Panc1 (cell line): Measurements from ENCODE around the gene TLR4. TPM values are rescaled to one million over a fixed set of nuclear protein-coding genes. Genes with fewer than 3 reads are reported as not detected.

Source experiments
- ATAC-seq: fragments of 200-7000 bp; cut with Tn5 transposase; 2 replicates; pipeline ENCODE4 v1.9.1; 2020; ENCODE audit warnings: mild to moderate bottlenecking, moderate library complexity
- BruUV-seq: library from RNA; stranded (reverse); fragments of 400-500 nt; replicated peaks from 2 replicates; lab custom pipeline; 2021; lab: Mats Ljungman, UMichigan
- CTCF ChIA-PET: fragments of 300-600 bp; sonication (Branson Sonifier 250); formaldehyde crosslinking; loops from one replicate; lab custom pipeline; 2022; ENCODE audit warnings: antibody characterized with exemption; lab: Charles Lee
- POLR2A ChIA-PET: fragments of 300-600 bp; sonication (Branson Sonifier 250); formaldehyde crosslinking; loops from one replicate; lab custom pipeline; 2022; ENCODE audit warnings: antibody characterized with exemption; lab: Charles Lee
- DNase-seq: peaks from one replicate; pipeline ENCODE4 v3.0.0-alpha.2; 2010; ENCODE audit warnings: low read depth, low spot score
- H3K27ac ChIP-seq: 2 replicates; pipeline ENCODE4 v1.5.1; 2011; ENCODE audit warnings: mild to moderate bottlenecking, low read length, inconsistent platforms
- H3K27me3 ChIP-seq: fragments of 200-500 bp; sonication (Bioruptor generic); 2 replicates; pipeline ENCODE4 v1.6.0; 2014; ENCODE audit warnings: low read length, inconsistent platforms; ENCODE audit not compliant: control insufficient read depth, insufficient read depth
- H3K36me3 ChIP-seq: fragments of 200-500 bp; sonication (Bioruptor generic); 2 replicates; pipeline ENCODE4 v1.5.1; 2014; ENCODE audit warnings: inconsistent platforms, mild to moderate bottlenecking, low read length, moderate library complexity; ENCODE audit not compliant: control insufficient read depth, insufficient read depth
- H3K4me1 ChIP-seq: 2 replicates; pipeline ENCODE4 v1.5.1; 2011; ENCODE audit warnings: inconsistent platforms, mild to moderate bottlenecking, low read length, moderate library complexity; ENCODE audit not compliant: control insufficient read depth, insufficient read depth
- H3K4me3 ChIP-seq, 2 experiments: 2 replicates each; pipeline ENCODE4 v1.5.1; 2011 to 2012; ENCODE audit warnings: low read depth in 2 of 2, low read length in 2 of 2, mild to moderate bottlenecking in 2 of 2, inconsistent platforms in 1 of 2, moderate library complexity in 1 of 2
- H3K9me3 ChIP-seq: fragments of 200-500 bp; sonication (Bioruptor generic); 2 replicates; pipeline ENCODE4 v1.5.1; 2014; ENCODE audit warnings: low read depth, mild to moderate bottlenecking, inconsistent platforms, low read length, moderate library complexity; ENCODE audit not compliant: control insufficient read depth, insufficient read depth
- POLR2AphosphoS5 ChIP-seq: IDR thresholded peaks from 2 replicates; pipeline ENCODE4 v1.6.1; 2012; ENCODE audit warnings: mild to moderate bottlenecking, low read depth, low read length, moderate library complexity
- SIN3A ChIP-seq: IDR thresholded peaks from 2 replicates; pipeline ENCODE4 v1.6.1; 2012; ENCODE audit warnings: low read depth, mild to moderate bottlenecking, low read length, moderate library complexity, borderline replicate concordance; ENCODE audit not compliant: insufficient read depth
- TCF7L2 ChIP-seq: IDR thresholded peaks from 2 replicates; pipeline ENCODE4 v1.6.1; 2011; ENCODE audit warnings: mild to moderate bottlenecking, low read depth, low read length, inconsistent platforms
- in situ Hi-C: cut with HindIII; loops from 2 replicates; pipeline ENCODE4 v1.10.0; 2016; ENCODE audit warnings: low sequenced_read_pairs, low pct_unique_long_range_greater_than_20kb
- intact Hi-C: fragments of 100-400 bp; cut with micrococcal nuclease; formaldehyde crosslinking; loops from one replicate; pipeline ENCODE4 v1.10.0; 2022; ENCODE audit not compliant: unreplicated experiment
- total RNA-seq: library from RNA; stranded (reverse); gene quantifications from one replicate; pipeline ENCODE4 v1.2.1, GENCODE V29; 2021; ENCODE audit not compliant: unreplicated experiment
- TF ChIP-seq, protein P1 (sequence below), 2 experiments: IDR thresholded peaks; 2 replicates each; pipeline ENCODE4 v1.6.1; 2011 to 2012; ENCODE audit warnings: low read depth in 2 of 2, control low read depth in 1 of 2, low read length in 1 of 2, mild to moderate bottlenecking in 1 of 2, moderate library complexity in 1 of 2; ENCODE audit not compliant: insufficient read depth in 1 of 2
- TF ChIP-seq, protein P2 (sequence below): fragments of 450-650 bp; IDR thresholded peaks from 2 replicates; pipeline ENCODE4 v1.5.1; 2017; ENCODE audit warnings: mild to moderate bottlenecking

Gene TLR4
- total RNA-seq, 1 experiment from 2014 or later: 0.33 TPM

DNA sequence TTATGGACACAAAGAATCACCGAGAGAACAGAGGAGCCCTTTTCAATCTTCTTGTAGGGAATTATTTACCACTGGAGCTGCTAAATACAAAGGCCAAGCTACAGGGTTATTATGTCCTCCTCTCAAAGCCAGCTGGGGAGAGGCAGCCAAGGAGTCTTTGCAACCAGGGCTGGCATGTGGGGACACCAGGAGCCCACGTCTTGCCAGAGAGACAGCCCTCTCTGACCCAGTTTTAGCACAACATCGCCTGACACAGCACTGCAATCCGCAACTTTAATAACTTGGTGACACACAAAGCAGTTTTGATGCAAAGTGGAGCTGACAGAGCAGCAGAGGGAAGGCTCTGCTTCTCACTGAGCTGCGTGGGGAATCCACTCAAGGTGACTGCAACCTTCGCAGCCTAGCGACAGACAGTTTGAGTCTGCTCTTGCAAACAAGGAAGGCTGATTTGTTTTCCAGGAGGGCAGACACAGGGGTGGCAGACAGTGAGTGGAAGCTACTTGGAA is 33.6 kb downstream of the TLR4 start:
- Histone ChIP-seq H3K4me1 (no peaks in the 10 kb centered on the region), H3K4me3 (no peak overlapping the region), H3K9me3 (no peaks in the 10 kb centered on the region), H3K36me3 (no peaks in the 10 kb centered on the region), H3K27me3 (no peaks in the 10 kb centered on the region), H3K27ac (no peak overlapping the region)
- ATAC-seq (no peak), DNase-seq (no peak)
- CTCF ChIA-PET: no interaction called here
- no TSS peak for BruUV-seq
- in situ Hi-C loops: no loop called here
- TF ChIP-seq SIN3A (no peak), TCF7L2 (no peak), POLR2AphosphoS5 (no peak)
- TF ChIP-seq, protein P1, sequence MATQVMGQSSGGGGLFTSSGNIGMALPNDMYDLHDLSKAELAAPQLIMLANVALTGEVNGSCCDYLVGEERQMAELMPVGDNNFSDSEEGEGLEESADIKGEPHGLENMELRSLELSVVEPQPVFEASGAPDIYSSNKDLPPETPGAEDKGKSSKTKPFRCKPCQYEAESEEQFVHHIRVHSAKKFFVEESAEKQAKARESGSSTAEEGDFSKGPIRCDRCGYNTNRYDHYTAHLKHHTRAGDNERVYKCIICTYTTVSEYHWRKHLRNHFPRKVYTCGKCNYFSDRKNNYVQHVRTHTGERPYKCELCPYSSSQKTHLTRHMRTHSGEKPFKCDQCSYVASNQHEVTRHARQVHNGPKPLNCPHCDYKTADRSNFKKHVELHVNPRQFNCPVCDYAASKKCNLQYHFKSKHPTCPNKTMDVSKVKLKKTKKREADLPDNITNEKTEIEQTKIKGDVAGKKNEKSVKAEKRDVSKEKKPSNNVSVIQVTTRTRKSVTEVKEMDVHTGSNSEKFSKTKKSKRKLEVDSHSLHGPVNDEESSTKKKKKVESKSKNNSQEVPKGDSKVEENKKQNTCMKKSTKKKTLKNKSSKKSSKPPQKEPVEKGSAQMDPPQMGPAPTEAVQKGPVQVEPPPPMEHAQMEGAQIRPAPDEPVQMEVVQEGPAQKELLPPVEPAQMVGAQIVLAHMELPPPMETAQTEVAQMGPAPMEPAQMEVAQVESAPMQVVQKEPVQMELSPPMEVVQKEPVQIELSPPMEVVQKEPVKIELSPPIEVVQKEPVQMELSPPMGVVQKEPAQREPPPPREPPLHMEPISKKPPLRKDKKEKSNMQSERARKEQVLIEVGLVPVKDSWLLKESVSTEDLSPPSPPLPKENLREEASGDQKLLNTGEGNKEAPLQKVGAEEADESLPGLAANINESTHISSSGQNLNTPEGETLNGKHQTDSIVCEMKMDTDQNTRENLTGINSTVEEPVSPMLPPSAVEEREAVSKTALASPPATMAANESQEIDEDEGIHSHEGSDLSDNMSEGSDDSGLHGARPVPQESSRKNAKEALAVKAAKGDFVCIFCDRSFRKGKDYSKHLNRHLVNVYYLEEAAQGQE (IDR thresholded peaks at IDR 0.05; ENCODE audit: insufficient read depth in 1 of 2, low read depth in 2 of 2, low read length in 1 of 2): no peak
- TF ChIP-seq, protein P2, sequence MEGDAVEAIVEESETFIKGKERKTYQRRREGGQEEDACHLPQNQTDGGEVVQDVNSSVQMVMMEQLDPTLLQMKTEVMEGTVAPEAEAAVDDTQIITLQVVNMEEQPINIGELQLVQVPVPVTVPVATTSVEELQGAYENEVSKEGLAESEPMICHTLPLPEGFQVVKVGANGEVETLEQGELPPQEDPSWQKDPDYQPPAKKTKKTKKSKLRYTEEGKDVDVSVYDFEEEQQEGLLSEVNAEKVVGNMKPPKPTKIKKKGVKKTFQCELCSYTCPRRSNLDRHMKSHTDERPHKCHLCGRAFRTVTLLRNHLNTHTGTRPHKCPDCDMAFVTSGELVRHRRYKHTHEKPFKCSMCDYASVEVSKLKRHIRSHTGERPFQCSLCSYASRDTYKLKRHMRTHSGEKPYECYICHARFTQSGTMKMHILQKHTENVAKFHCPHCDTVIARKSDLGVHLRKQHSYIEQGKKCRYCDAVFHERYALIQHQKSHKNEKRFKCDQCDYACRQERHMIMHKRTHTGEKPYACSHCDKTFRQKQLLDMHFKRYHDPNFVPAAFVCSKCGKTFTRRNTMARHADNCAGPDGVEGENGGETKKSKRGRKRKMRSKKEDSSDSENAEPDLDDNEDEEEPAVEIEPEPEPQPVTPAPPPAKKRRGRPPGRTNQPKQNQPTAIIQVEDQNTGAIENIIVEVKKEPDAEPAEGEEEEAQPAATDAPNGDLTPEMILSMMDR: no peak
- intact Hi-C loops: no loop called here
- POLR2A ChIA-PET: no interaction called here

DNA sequence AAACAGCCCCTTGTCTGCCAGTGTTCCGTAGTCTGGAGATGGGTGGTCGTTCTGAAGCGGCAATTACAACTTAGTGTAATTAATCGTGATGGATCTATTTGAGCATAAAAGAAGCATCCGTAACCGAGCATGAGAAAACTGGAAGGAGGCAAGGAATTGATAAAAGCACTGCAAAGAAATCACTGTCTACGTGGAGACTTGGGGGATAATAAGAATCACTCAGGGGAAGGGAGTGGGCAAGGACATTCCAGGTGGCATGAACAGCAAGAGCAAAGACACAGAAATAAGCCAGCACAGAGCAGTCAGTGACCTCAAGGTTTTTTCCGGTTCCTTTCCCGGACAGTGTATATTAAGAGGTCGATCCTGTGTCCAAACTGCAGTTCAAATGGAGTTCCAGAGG is 35.0 kb downstream of the TLR4 start:
- Histone ChIP-seq H3K36me3 (no peaks in the 10 kb centered on the region), H3K4me1 (no peaks in the 10 kb centered on the region), H3K4me3 (no peak overlapping the region), H3K9me3 (no peaks in the 10 kb centered on the region), H3K27ac (no peak overlapping the region), H3K27me3 (no peaks in the 10 kb centered on the region)
- POLR2A ChIA-PET: no interaction called here
- TF ChIP-seq TCF7L2 (no peak), SIN3A (no peak), POLR2AphosphoS5 (no peak)
- TF ChIP-seq, protein P1 (IDR thresholded peaks at IDR 0.05; ENCODE audit: insufficient read depth in 1 of 2, low read depth in 2 of 2, low read length in 1 of 2): no peak
- TF ChIP-seq, protein P2: no peak
- intact Hi-C loops: no loop called here
- ATAC-seq (no peak), DNase-seq (no peak)
- BruUV-seq: no TSS peak
- in situ Hi-C loops: no loop called here
- CTCF ChIA-PET: no interaction called here
